SU-DHL-6 (cell line): Measurements from ENCODE around the gene PAAF1.

ENCODE experiments used
- H2AFZ ChIP-seq: fragments of 200-600 bp; sonication (generic); 2 replicates; pipeline ENCODE4 v1.6.1; 2014; ENCODE audit warnings: low read depth, mild to moderate bottlenecking, moderate library complexity, mixed read lengths, antibody characterized with exemption, low read length; ENCODE audit not compliant: severe bottlenecking
- H3F3A ChIP-seq: fragments of 200-600 bp; shearing (Covaris generic); 2 replicates; pipeline ENCODE4 v1.6.0; 2016; ENCODE audit warnings: antibody characterized with exemption, mild to moderate bottlenecking; ENCODE audit not compliant: insufficient read depth
- H3K27ac ChIP-seq: fragments of 200-600 bp; sonication (generic); 2 replicates; pipeline ENCODE4 v1.5.1; 2016; ENCODE audit warnings: low read depth, mild to moderate bottlenecking, low read length, moderate library complexity, mixed read lengths
- H3K27me3 ChIP-seq: fragments of 200-600 bp; sonication (generic), shearing (Covaris generic); 2 replicates; pipeline ENCODE4 v1.6.0; 2014; ENCODE audit warnings: mild to moderate bottlenecking, low read length
- H3K36me3 ChIP-seq: fragments of 200-600 bp; sonication (generic); 2 replicates; pipeline ENCODE4 v1.6.1; 2014; ENCODE audit warnings: mild to moderate bottlenecking, low read length, mixed read lengths
- H3K4me2 ChIP-seq: fragments of 300-600, 200-600 bp; shearing (Covaris generic), sonication (generic); 2 replicates; pipeline ENCODE4 v1.6.0; 2014; ENCODE audit warnings: low read length, low read depth, mild to moderate bottlenecking; ENCODE audit not compliant: poor library complexity, severe bottlenecking
- H3K4me3 ChIP-seq: fragments of 200-600 bp; sonication (generic); 2 replicates; pipeline ENCODE4 v1.5.1; 2014; ENCODE audit warnings: antibody characterized with exemption, low read length, mild to moderate bottlenecking, mixed read lengths; ENCODE audit not compliant: insufficient read depth, poor library complexity, severe bottlenecking
- H3K79me2 ChIP-seq: fragments of 200-600 bp; sonication (generic); 2 replicates; pipeline ENCODE4 v1.6.1; 2014; ENCODE audit warnings: mild to moderate bottlenecking, low read length, moderate library complexity; ENCODE audit not compliant: insufficient read depth
- H3K9ac ChIP-seq: fragments of 200-600 bp; sonication (generic); 2 replicates; pipeline ENCODE4 v1.7.0; 2014; ENCODE audit warnings: mild to moderate bottlenecking, low read length
- H3K9me2 ChIP-seq: fragments of 200-600 bp; sonication (generic); replicated peaks from 2 replicates; pipeline ENCODE4 v1.6.1; 2014; ENCODE audit warnings: low read length; ENCODE audit not compliant: insufficient read depth
- H3K9me3 ChIP-seq: fragments of 200-600 bp; sonication (generic); 2 replicates; pipeline ENCODE4 v1.6.1; 2014; ENCODE audit warnings: low read length, mixed read lengths; ENCODE audit not compliant: insufficient read depth
- H4K20me1 ChIP-seq: fragments of 200-600 bp; sonication (generic); 2 replicates; pipeline ENCODE4 v1.6.1; 2014; ENCODE audit warnings: low read depth, mild to moderate bottlenecking, antibody characterized with exemption, low read length, moderate library complexity, mixed read lengths
- EZH2phosphoT487 ChIP-seq: fragments of 200-600 bp; sonication (generic), shearing (Covaris generic); conservative IDR thresholded peaks from 2 replicates; pipeline ENCODE4 v1.6.1; 2018; ENCODE audit warnings: mild to moderate bottlenecking, antibody characterized with exemption, low read length, moderate library complexity, mixed read lengths
- TF ChIP-seq, protein P1 (sequence below): fragments of 200-600 bp; sonication (generic); IDR thresholded peaks from one replicate; pipeline ENCODE4 v1.5.1; 2017; ENCODE audit warnings: antibody characterized with exemption, mild to moderate bottlenecking, low read length, moderate library complexity; ENCODE audit not compliant: insufficient read depth, poor library complexity, severe bottlenecking

Gene PAAF1

DNA sequence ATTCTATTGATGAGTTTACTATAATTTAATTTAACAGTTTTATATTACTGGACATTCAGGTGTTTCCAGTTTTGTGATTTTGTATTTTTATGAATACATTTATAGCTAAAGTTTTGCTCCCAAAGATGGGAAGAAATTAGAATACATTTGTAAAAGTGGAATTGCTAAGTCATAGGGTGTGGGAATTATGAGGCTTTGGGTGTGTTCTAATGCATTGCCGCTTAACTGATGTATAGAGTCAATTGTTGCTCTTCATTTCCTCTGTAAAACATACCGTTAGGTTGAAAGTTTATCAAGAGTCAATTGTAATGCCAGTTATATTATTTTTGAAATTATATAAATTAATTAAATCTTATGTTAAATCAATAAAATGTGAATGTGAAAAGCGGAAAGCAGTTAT is 16.2 kb downstream of the PAAF1 start:
- Histone ChIP-seq H4K20me1 (no peaks in the 10 kb centered on the region), H3K27ac (no peak overlapping the region), H3K36me3 (0 out of 2 replicates have a peak, but pooled peaks cover 12% of the 10 kb centered on the region), H3K4me3 (no peak overlapping the region), H3K9me2 (no peaks in the 10 kb centered on the region), H3K9ac (no peak overlapping the region), H3K4me2 (no peak overlapping the region), H3K27me3 (no peaks in the 10 kb centered on the region), H3K9me3 (no peaks in the 10 kb centered on the region), H2AFZ (no peak overlapping the region), H3K79me2 (no peaks in the 10 kb centered on the region), H3F3A (no peaks in the 10 kb centered on the region)
- TF ChIP-seq, protein P1, sequence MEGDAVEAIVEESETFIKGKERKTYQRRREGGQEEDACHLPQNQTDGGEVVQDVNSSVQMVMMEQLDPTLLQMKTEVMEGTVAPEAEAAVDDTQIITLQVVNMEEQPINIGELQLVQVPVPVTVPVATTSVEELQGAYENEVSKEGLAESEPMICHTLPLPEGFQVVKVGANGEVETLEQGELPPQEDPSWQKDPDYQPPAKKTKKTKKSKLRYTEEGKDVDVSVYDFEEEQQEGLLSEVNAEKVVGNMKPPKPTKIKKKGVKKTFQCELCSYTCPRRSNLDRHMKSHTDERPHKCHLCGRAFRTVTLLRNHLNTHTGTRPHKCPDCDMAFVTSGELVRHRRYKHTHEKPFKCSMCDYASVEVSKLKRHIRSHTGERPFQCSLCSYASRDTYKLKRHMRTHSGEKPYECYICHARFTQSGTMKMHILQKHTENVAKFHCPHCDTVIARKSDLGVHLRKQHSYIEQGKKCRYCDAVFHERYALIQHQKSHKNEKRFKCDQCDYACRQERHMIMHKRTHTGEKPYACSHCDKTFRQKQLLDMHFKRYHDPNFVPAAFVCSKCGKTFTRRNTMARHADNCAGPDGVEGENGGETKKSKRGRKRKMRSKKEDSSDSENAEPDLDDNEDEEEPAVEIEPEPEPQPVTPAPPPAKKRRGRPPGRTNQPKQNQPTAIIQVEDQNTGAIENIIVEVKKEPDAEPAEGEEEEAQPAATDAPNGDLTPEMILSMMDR: no peak
- no peak for TF ChIP-seq EZH2phosphoT487

DNA sequence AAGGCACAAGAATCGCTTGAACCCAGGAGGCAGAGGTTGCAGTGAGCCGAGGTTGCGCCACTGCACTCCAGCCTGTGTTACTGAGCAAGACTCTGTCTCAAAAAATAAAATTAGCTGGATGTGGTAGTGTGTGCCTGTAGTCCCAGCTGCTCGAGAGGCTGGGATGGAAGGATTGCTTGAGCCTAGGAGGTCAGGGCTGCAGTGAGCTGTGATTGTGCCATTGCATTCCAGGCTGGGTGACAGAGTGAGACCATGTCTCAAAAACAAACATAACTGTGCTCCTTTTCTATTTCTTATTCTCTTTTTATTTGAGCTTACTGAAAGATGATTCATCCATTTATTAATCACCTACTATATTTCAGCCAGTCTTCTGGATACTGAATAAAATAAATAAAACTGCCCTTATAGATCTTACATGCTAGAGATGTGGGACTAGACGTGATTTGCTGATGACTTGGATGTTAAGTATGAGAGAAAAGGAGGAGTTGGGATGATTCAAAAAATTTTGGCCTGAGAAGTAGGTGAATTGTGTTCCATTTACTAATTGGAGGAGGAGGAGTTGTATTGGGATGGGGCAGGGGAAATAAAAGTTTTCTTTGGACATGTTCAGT is 18.0 kb downstream of the PAAF1 start:
- no peaks in the 10 kb centered on the region for H3F3A ChIP-seq
- H3K27ac ChIP-seq: no peak overlapping the region
- H3K9ac ChIP-seq: no peak overlapping the region
- H2AFZ ChIP-seq: no peak overlapping the region
- no peaks in the 10 kb centered on the region for H3K27me3 ChIP-seq
- H3K79me2 ChIP-seq: no peaks in the 10 kb centered on the region
- 0 out of 2 replicates have a peak, but pooled peaks cover 7% of the 10 kb centered on the region for H3K36me3 ChIP-seq
- no peaks in the 10 kb centered on the region for H3K9me2 ChIP-seq
- no peak overlapping the region for H3K4me2 ChIP-seq
- no peak for TF ChIP-seq EZH2phosphoT487
- TF ChIP-seq, protein P1: no peak
- H4K20me1 ChIP-seq: no peaks in the 10 kb centered on the region
- H3K9me3 ChIP-seq: no peaks in the 10 kb centered on the region
- H3K4me3 ChIP-seq: no peak overlapping the region

DNA sequence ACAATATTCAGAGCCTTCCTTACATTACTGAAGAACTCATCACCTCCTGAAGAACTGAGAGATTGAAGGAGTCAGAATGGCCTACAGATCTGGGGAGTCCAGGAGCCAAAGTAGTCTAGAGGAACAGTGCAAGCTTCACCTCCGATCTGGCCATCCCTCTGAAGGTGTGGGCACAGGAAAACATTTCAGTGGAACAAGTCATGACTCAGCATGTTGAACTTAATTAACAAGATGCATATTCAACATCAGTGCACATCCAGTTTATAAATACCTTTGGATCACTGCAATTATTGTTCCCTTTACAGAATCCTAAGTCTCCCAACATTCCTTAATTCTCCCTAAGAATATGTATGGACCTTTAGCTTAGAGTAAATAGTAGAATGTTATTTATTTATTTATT is 25.5 kb downstream of the PAAF1 start:
- H3K36me3 ChIP-seq: no peaks in the 10 kb centered on the region
- H2AFZ ChIP-seq: no peak overlapping the region
- H3K79me2 ChIP-seq: no peaks in the 10 kb centered on the region
- H3K9me3 ChIP-seq: no peaks in the 10 kb centered on the region
- no peaks in the 10 kb centered on the region for H3K27me3 ChIP-seq
- no peaks in the 10 kb centered on the region for H3K9me2 ChIP-seq
- H3K9ac ChIP-seq: no peak overlapping the region
- no peaks in the 10 kb centered on the region; the same call in 1 of the 2 replicates for H3F3A ChIP-seq
- no peaks in the 10 kb centered on the region for H4K20me1 ChIP-seq
- no peak overlapping the region for H3K4me3 ChIP-seq
- no peak overlapping the region for H3K4me2 ChIP-seq
- no peak overlapping the region for H3K27ac ChIP-seq
- TF ChIP-seq, protein P1: no peak
